ENCODE data around the gene MCTP2.

The MCTP2 gene

GRCh38 chr15:94298364-94298763, 67.0 kb downstream of the MCTP2 start:
- DNase-seq (ENCODE audit: low read depth, low spot score) = no peak

DNA sequence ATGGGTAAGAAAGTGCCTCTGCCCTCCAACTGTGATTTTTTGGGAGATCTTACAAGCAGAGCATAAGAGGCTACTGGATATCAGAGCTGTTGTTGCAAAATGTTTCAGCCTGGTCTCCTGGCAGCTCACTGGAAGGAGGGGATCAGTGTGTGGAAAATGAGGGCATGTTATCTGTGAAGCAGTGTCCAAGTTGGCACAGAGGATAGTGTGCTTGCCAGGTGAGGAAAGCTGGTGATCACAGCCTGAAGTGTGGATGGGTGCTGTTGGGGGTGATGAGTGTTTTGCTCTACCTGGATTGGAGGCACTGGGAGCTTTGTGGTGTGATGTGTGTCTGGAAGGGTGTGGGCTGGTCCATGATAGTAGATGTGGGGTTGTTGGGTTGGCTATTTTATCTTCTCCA, 69.3 kb downstream of the MCTP2 start:
- no peak for DNase-seq (ENCODE audit: low read depth, low spot score)

DNA sequence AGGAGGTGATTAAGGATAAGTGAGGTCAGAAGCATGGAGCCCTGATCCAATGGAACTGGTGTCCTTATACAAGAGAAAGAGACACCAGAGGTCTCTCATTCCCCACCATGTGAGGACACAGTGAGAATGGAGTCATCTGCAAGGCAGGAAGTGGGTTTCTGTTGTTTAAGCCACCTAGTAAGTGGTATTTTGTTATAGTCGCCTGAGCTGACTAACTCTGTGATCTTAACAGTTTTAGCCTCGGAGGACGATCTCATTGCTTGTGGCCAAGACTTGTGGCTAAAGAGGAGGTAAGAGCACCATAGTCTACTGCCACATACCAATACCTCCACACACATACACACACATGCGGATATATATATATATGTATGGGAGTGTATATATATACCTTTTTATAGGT, 73.8 kb downstream of the MCTP2 start:
- no peak for DNase-seq (ENCODE audit: low read depth, low spot score)

DNA sequence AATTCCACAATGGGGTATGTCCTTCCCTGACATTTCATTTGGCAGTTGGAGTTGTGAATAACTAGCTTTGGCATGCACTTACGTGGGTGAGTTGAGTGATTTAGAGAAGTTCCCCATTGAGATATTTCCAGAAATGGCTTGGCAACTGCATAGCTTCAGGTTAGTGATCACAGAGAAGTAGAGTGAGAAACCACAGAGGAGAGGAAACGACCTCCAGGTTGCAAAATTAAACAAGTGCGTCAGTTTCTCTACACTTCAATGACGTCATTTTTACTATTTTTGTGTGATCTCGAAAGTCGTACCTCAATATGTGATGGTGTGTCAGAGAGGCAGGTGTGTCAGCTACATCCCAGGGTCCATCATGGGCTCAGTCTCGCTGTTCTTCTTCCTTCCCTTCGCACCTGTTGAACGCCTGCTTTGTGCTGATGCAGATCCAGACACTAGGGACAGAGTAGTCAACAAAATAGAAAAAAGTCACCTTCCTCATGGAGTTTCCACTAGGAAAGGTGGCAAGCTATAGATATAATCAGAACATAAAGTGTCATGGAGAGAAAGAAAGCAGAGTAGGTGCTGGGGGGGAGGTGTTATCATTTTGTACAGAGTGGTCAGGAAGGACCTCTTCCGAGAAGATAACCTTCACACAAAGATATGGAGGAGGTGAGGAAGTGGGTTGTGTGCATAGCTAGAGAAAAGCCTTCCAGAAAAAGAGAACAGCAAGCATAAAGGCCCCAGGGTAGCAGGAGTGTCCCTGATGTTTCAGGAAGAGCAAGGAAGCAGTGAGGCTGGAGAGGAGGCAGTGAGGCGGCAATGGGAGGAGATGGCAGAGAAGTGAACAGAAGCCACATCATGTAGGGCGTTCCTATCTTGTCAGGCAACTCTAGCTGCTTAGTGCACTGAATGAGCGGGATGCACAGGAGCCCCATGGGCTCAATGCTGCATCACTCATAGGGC, 75.6 kb downstream of the MCTP2 start:
- peak; percentile 57 for DNase-seq (ENCODE audit: low read depth, low spot score)

- DNase-seq (ENCODE audit: low read depth, low spot score) = peak; percentile 45
Observed at GRCh38 chr15:94312946-94313345, 81.6 kb downstream of the MCTP2 start.

DNA sequence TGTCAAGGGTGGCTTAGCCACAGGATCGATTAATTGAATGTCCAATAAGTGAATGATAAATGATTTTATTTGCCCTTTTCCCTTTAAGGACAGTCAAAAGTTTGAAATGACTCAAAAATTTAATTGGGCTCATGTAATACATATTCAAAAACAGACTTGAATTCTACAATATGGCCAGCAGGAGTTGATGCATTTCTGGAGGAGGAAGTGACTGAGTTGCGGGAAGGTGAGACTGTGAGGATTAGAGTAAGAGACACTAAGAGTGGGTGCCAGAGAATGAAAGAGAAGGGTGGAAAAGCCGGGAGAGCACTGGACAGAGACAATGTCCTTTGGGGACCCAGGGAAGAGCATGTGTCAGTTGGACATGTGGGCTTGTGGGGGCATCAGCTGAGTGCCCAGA, 83.3 kb downstream of the MCTP2 start:
- no peak for DNase-seq (ENCODE audit: low read depth, low spot score)

- DNase-seq (ENCODE audit: low read depth, low spot score) = no peak
Observed at GRCh38 chr15:94317211-94317610, 85.8 kb downstream of the MCTP2 start.

GRCh38 chr15:94322141-94322540, 90.8 kb downstream of the MCTP2 start:
- DNase-seq (ENCODE audit: low read depth, low spot score) = no peak

DNA sequence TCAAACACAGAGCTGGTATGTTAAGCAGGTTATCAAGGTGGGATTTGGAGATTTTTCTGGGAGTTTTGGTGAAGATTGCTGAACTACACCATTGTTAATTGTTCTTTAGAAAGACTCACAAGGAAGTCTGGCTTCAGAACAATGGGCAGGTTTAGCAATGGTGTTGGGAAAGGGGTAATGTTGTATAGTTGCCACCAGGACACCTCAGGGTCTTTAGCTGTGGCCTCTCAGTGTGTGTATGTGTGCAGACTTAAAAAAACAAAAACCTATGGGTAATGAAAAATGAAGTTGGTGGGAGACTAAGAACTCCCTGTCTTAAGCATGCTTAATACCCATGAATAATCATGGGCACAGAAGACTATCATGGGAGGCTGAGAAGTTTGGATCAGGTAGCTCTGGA, 91.7 kb downstream of the MCTP2 start:
- DNase-seq (ENCODE audit: low read depth, low spot score) = no peak

GRCh38 chr15:94324117-94324826, 92.9 kb downstream of the MCTP2 start:
- peak; percentile 74 for DNase-seq (ENCODE audit: low read depth, low spot score)

GRCh38 chr15:94324835-94325767, 93.7 kb downstream of the MCTP2 start:
- DNase-seq (ENCODE audit: low read depth, low spot score) = no peak

GRCh38 chr15:94327356-94327936, 96.1 kb downstream of the MCTP2 start:
- peak; percentile 55 for DNase-seq (ENCODE audit: low read depth, low spot score)

GRCh38 chr15:94331731-94332130, 100.4 kb downstream of the MCTP2 start:
- DNase-seq (ENCODE audit: low read depth, low spot score) = no peak

GRCh38 chr15:94335616-94336015, 104.3 kb downstream of the MCTP2 start:
- DNase-seq (ENCODE audit: low read depth, low spot score) = no peak

DNA sequence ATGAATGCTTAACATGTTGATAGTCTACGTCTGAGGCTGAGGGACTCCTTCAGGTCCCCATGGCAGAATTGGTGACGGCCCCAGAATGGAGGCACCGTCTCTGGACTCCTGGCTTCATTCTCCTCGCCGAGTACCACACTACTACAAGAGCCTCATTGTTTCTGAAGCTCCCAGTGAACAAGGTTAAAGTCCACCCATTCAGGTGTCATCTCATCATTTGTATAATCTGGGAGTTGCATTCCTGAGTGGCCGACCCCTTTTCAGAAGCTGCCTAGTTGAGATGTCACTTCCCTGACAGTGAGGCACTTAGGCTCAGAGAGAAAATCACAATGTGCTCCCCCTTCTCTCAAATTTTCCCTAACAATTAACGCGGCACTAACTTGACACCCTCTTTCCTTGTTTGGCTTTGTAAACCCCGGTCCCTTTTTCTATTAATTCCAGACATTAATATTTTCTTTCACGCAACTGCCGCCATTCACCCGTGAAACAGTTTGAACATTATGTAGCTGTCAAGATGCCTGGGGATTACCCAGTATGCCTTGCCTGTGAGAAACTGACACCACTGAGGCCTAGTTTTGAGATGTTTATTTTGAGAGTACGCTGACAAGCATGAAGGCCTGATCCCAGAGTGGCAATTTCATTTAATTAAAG, 105.6 kb downstream of the MCTP2 start:
- no peak for DNase-seq (ENCODE audit: low read depth, low spot score)

GRCh38 chr15:94338243-94338846, 107.0 kb downstream of the MCTP2 start:
- DNase-seq (ENCODE audit: low read depth, low spot score) = no peak

GRCh38 chr15:94346282-94346681, 114.9 kb downstream of the MCTP2 start:
- DNase-seq (ENCODE audit: low read depth, low spot score) = no peak

DNA sequence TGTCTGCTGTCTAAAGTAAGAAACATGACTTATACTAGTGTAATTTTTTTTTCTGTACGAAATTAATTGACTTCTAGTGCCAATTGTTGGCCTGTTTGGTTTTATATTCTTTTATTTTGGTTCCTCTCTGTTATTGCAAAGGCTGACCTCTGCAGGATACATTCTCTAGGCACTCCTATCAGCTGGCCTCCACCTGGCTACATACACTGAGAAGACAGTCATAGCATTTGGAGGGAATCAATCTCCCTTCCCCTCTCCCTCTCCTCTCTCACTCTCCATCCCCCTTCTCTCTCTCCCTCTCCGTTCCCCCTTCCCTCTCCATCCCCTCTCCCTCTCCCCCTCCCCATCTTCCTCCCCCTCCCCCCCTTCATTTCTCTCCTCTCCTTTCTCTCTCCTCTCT, 116.7 kb downstream of the MCTP2 start:
- DNase-seq (ENCODE audit: low read depth, low spot score) = no peak

DNA sequence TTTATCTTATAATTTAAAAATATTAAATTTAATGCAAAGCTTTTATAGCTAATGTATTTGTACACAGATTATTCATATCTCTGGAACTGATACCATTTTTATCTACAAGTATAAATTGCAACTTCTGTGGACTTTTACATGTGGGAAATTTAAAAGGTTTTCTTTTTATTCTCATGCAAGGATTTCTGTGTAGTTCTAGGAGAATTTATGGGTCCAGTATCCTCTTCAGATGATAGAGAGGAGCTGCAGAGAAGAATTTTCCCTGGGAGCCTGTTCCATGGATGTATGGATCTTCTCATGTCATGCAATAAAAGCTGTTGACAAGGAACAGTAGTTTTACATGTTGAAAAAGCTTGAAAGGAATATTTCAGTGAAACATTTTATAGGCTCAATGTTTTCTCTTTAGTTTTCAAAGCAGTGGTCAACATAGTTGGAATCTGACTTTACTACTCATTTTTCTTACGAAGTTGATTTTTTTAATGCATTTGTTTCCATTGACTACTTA, 119.7 kb downstream of the MCTP2 start:
- no peak for DNase-seq (ENCODE audit: low read depth, low spot score)

Data from astrocyte of the hippocampus (primary cell).